ENCODE results near the gene SNX9.

DNA sequence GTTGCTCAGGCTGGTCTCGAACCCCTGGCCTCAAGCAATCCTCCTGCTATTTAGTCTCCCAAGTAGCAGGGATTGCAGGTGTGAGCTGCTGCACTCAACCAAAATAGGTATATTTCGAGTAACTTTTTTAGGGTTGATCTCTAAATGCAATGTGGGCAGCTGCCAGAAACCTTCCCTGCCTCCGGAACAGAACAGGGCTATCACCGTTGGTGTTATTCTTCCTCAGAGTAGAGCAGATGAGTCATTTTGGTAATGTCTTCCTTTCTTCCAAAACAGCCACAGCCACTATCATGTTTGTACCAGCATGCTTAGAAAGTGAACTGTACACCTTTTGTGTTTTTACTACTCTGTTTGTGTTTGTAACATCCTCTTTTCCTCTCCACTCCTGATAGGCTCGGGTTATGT, 44.1 kb downstream of the SNX9 start:
- TF ChIP-seq CTCF (IDR thresholded peaks at IDR 0.05) (no peak), POLR2A (IDR thresholded peaks at IDR 0.05) (no peak)

Measured in body of pancreas (tissue), 4 donors.